ENCODE results near the gene ATAD3B. TPM values are rescaled to one million over a fixed set of nuclear protein-coding genes. Genes with fewer than 3 reads are reported as not detected.

The ATAD3B gene
- total RNA-seq, 4 donors from 2014 or later, result 9.9 to 40.1 (median 24.1) TPM

GRCh38 chr1:1540090-1540817 is 68.7 kb downstream of the ATAD3B start, which contains the start of gene TMEM240:
TMEM240 (minus strand) TSS chr1:1540624; CDS start chr1:1540346, 278 bp downstream.
- intact Hi-C loops (cut with DNase I), result no loop called here
- no peak for TF ChIP-seq CTCF (IDR thresholded peaks at IDR 0.05)
- TF ChIP-seq POLR2A (IDR thresholded peaks at IDR 0.05), result no peak
- WGBS, 2 donors, result 0% methylated on average over 4 of the region's 100 CpGs; no CpG with 5 or more reads in 1 of the 2 donors
- H3K27ac ChIP-seq, result peak within 1 kb of the TSS; percentile 39 to 80 (median 74)
- H3K27me3 ChIP-seq, result peaks cover 0 to 12% (median 0%) of the 10 kb centered on the region in 4 donors
- H3K36me3 ChIP-seq, result peaks cover 8 to 42% (median 13%) of the 10 kb centered on the region in 3 donors
- no peak for DNase-seq
- H3K4me1 ChIP-seq, result peaks cover 14 to 46% (median 17%) of the 10 kb centered on the region in 3 donors
- no peaks in the 10 kb centered on the region for H3K9me3 ChIP-seq
- H3K4me3 ChIP-seq, result peak within 1 kb of the TSS; percentile 39 to 74 (median 56)

- DNase-seq, result no peak
- peaks cover 8 to 38% (median 13%) of the 10 kb centered on the region in 3 donors for H3K36me3 ChIP-seq
- peaks cover 0 to 12% (median 0%) of the 10 kb centered on the region in 4 donors for H3K27me3 ChIP-seq
- peak overlapping the region; percentile 39 to 80 (median 74) for H3K27ac ChIP-seq
- TF ChIP-seq POLR2A (IDR thresholded peaks at IDR 0.05), result no peak
- no peak for TF ChIP-seq CTCF (IDR thresholded peaks at IDR 0.05)
- intact Hi-C loops (cut with DNase I), result no loop called here
- WGBS, 2 donors, result no CpG with 5 or more reads among the region's 53 CpGs
- H3K9me3 ChIP-seq, result no peaks in the 10 kb centered on the region
- peaks cover 14 to 46% (median 17%) of the 10 kb centered on the region in 3 donors for H3K4me1 ChIP-seq
- H3K4me3 ChIP-seq, result peak overlapping the region; percentile 39 to 74 (median 56)
Observed at GRCh38 chr1:1540818-1541628, 69.5 kb downstream of the ATAD3B start.

GRCh38 chr1:1541956-1542765 is 70.6 kb downstream of the ATAD3B start:
- TF ChIP-seq CTCF (IDR thresholded peaks at IDR 0.05) (no peak), POLR2A (IDR thresholded peaks at IDR 0.05) (no peak)
- Histone ChIP-seq H3K36me3 (peaks cover 8 to 38% (median 13%) of the 10 kb centered on the region in 3 donors), H3K27ac (peak overlapping the region in 1 of 4 donors; percentile 18), H3K9me3 (no peaks in the 10 kb centered on the region), H3K4me1 (peaks cover 14 to 46% (median 17%) of the 10 kb centered on the region in 3 donors), H3K4me3 (no peak overlapping the region), H3K27me3 (peaks cover 0 to 12% (median 0%) of the 10 kb centered on the region in 4 donors)
- no peak for DNase-seq
- intact Hi-C loops (cut with DNase I), result no loop called here
- WGBS, 2 donors, result 75 to 78% methylated on average over 16 to 21 of the region's 37 CpGs

- 85 to 91% methylated on average over 22 to 24 of the region's 45 CpGs for WGBS, 2 donors
Observed at GRCh38 chr1:1542766-1543705, 71.5 kb downstream of the ATAD3B start.

More at GRCh38 chr1:1542766-1543705, 71.5 kb downstream of the ATAD3B start:
- H3K9me3 ChIP-seq, result no peaks in the 10 kb centered on the region
- no peak overlapping the region for H3K4me3 ChIP-seq
- peaks cover 8 to 46% (median 13%) of the 10 kb centered on the region in 3 donors for H3K36me3 ChIP-seq
- intact Hi-C loops (cut with DNase I), result no loop called here
- peak overlapping the region in 1 of 4 donors; percentile 18 for H3K27ac ChIP-seq
- H3K27me3 ChIP-seq, result peaks cover 0 to 12% (median 0%) of the 10 kb centered on the region in 4 donors
- TF ChIP-seq POLR2A (IDR thresholded peaks at IDR 0.05) (no peak), CTCF (IDR thresholded peaks at IDR 0.05) (no peak)
- peaks cover 14 to 46% (median 17%) of the 10 kb centered on the region in 3 donors for H3K4me1 ChIP-seq
- DNase-seq, result no peak

Measured in esophagus squamous epithelium (tissue), 5 donors.